ENCODE results near the gene CPA2. TPM values are rescaled to one million over a fixed set of nuclear protein-coding genes. Genes with fewer than 3 reads are reported as not detected.

The CPA2 gene
- total RNA-seq, 4 donors from 2014 or later, result 1.5 to 2.2 TPM; not detected in 2

DNA sequence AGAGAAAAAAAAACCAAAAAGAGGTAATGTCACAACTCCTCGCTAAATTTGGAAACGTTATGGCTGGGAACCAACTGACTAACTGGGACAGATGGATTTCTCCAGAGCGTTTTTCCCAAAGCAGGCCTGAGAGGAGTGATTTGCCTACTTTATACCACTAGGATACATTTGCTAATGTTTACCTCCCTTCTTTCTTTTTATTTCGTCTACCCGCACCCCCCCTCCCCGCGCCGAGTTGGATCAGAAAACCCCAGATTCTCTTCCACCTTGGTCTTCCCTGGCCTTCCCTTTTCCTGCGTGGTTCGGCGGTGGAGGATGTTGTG, 7.2 kb downstream of the CPA2 start:
- Histone ChIP-seq H3K4me3 (no peak overlapping the region), H3K27me3 (no peaks in the 10 kb centered on the region), H3K9me3 (no peaks in the 10 kb centered on the region), H3K27ac (no peak overlapping the region), H3K36me3 (no peaks in the 10 kb centered on the region), H3K4me1 (peaks cover 0 to 48% (median 0%) of the 10 kb centered on the region in 4 donors)
- DNase-seq (ENCODE audit: low spot score in 2 of 2), result peak in 1 of 2 donors; percentile 61
- TF ChIP-seq, protein P1, sequence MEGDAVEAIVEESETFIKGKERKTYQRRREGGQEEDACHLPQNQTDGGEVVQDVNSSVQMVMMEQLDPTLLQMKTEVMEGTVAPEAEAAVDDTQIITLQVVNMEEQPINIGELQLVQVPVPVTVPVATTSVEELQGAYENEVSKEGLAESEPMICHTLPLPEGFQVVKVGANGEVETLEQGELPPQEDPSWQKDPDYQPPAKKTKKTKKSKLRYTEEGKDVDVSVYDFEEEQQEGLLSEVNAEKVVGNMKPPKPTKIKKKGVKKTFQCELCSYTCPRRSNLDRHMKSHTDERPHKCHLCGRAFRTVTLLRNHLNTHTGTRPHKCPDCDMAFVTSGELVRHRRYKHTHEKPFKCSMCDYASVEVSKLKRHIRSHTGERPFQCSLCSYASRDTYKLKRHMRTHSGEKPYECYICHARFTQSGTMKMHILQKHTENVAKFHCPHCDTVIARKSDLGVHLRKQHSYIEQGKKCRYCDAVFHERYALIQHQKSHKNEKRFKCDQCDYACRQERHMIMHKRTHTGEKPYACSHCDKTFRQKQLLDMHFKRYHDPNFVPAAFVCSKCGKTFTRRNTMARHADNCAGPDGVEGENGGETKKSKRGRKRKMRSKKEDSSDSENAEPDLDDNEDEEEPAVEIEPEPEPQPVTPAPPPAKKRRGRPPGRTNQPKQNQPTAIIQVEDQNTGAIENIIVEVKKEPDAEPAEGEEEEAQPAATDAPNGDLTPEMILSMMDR (IDR thresholded peaks at IDR 0.05), result no peak
- peak in 1 of 2 donors; percentile 49 for TF ChIP-seq EP300 (IDR thresholded peaks at IDR 0.05)
- TF ChIP-seq POLR2A (IDR thresholded peaks at IDR 0.05), result no peak
- WGBS, 2 donors, result 37 to 48% methylated on average over 11 of the region's 11 CpGs

DNA sequence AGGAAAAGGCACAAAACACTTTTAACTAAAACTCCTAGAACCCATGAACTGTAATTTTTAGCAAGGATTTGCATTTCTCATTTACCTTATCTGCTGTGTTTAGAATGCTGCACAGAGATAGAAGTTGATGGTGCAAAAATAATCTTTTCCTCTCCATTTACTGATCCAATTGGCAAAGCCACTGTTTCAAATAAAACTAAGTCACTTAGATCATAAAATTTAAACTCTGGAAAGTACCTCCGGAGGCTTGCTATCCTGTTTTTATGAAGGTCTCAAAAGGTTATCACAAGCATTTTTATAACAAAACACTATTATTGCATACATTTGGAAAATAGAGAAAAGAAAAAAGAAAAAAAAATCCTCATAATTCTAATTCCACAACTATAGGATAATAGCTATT, 7.6 kb downstream of the CPA2 start:
- no peaks in the 10 kb centered on the region for H3K9me3 ChIP-seq
- H3K27me3 ChIP-seq, result no peaks in the 10 kb centered on the region
- H3K36me3 ChIP-seq, result no peaks in the 10 kb centered on the region
- no peak overlapping the region for H3K27ac ChIP-seq
- 43 to 44% methylated on average over 1 of the region's 1 CpG for WGBS, 2 donors
- no peak overlapping the region for H3K4me3 ChIP-seq
- H3K4me1 ChIP-seq, result peaks cover 0 to 52% (median 0%) of the 10 kb centered on the region in 4 donors
- TF ChIP-seq EP300 (IDR thresholded peaks at IDR 0.05) (no peak), POLR2A (IDR thresholded peaks at IDR 0.05) (no peak)
- TF ChIP-seq, protein P1 (IDR thresholded peaks at IDR 0.05), result no peak
- no peak for DNase-seq (ENCODE audit: low spot score in 2 of 2)

DNA sequence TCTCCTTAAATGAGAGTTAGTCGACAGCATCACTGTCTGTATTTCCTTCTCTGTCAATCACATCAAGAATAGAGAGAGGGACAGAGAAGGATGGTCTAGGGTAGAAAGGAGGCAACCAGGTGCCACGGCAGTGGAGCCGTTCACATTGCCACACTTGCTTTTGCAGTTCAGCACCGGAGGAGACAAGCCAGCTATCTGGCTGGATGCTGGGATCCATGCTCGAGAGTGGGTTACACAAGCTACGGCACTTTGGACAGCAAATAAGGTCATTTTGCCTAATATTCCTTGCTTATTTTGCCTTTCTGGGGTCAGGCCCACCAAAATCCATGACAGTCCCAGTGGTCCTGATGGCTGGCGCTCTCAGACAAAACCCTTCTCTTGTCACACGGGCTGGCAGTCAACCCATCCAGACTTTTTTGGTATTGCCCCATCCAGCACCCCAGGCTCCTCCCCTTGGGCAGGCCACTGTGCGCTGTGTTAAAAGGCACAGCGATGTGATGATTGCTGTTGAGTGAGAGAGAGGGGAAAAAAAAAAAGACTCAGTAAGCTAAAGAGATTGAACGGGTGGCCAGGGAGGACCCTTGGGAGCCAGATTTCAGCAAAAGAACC, 8.4 kb downstream of the CPA2 start:
- Histone ChIP-seq H3K36me3 (no peaks in the 10 kb centered on the region), H3K4me1 (peaks cover 0 to 55% (median 0%) of the 10 kb centered on the region in 4 donors), H3K27me3 (no peaks in the 10 kb centered on the region), H3K27ac (no peak overlapping the region), H3K4me3 (no peak overlapping the region), H3K9me3 (no peaks in the 10 kb centered on the region)
- TF ChIP-seq EP300 (IDR thresholded peaks at IDR 0.05) (no peak), POLR2A (IDR thresholded peaks at IDR 0.05) (no peak)
- TF ChIP-seq, protein P1 (IDR thresholded peaks at IDR 0.05), result no peak
- 78 to 82% methylated on average over 11 of the region's 11 CpGs for WGBS, 2 donors
- no peak for DNase-seq (ENCODE audit: low spot score in 2 of 2)

DNA sequence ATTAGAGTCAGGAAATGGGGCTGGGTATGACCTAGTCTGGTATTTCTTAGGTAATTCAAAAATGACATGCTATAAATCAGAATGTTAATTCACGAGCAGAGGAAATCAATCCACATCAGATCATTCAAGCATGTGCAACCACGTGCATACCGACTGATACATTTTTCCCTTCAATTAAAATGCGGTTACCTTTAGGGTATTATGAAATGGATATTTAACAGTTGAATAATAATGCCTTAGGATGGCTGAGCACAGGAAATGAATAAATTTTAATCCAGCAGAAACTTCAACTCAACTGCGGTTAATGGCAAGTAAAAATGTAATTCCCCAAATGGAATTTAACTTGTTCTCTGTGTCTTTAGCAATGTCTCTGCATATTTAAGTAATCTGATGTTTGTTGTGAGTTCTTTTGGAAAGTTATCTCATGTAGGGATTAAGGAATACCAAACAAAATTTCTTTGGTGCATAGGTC, 9.2 kb downstream of the CPA2 start:
- Histone ChIP-seq H3K4me1 (peaks cover 0 to 56% (median 0%) of the 10 kb centered on the region in 4 donors), H3K9me3 (no peaks in the 10 kb centered on the region), H3K27me3 (no peaks in the 10 kb centered on the region), H3K27ac (no peak overlapping the region), H3K36me3 (no peaks in the 10 kb centered on the region), H3K4me3 (no peak overlapping the region)
- WGBS, 2 donors, result 77% methylated on average over 5 of the region's 5 CpGs
- no peak for TF ChIP-seq EP300 (IDR thresholded peaks at IDR 0.05)
- TF ChIP-seq, protein P1 (IDR thresholded peaks at IDR 0.05), result no peak
- TF ChIP-seq POLR2A (IDR thresholded peaks at IDR 0.05), result no peak
- DNase-seq (ENCODE audit: low spot score in 2 of 2), result no peak

DNA sequence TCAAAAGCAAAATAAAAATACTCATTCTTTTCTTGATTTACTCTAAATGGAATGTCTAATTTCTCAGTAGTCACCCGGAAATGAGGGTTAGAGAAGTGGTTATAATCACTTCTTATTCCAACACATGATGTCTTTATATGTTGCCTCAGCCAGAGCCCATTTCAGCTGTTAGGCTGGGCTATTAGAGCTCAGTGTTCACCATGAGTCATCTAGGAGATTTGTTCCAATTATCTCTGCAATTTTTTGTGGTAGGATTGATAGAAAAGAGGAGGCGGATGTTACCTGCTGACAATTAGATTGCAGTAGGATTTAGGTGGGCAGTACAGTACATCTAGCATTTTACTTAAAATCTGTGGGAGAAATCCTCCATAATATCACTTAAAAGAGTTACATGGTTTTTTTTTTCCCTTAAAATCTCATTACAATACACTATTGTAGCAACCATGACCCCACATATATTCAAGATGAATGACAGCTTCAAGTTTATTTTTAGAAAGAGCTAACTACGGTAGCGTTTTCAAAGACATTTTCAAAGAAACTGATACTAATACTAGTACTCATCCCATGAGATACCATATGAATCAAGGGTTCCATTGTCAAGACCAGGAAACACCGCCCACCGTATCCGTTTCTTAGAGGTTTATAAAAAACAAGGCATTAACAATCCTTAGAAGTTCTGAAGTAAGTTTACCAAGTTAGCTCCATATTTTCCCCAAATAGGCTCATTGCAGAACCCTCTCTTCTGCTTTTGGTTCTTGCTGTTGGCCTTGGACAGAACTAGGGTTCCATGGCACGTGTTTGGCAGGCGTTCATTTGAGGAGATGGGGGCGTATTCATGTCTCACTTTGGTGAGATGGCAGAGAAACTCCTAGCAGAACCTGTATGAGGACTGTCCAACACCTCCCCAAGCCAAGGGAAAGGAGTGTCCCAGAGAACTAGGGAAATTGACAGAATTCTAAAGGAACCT, 10.4 kb downstream of the CPA2 start:
- Histone ChIP-seq H3K27me3 (no peaks in the 10 kb centered on the region), H3K4me3 (no peak overlapping the region), H3K9me3 (no peaks in the 10 kb centered on the region), H3K4me1 (peaks cover 0 to 53% (median 0%) of the 10 kb centered on the region in 4 donors), H3K27ac (no peak overlapping the region), H3K36me3 (no peaks in the 10 kb centered on the region)
- no peak for DNase-seq (ENCODE audit: low spot score in 2 of 2)
- 61 to 69% methylated on average over 10 of the region's 10 CpGs for WGBS, 2 donors
- TF ChIP-seq POLR2A (IDR thresholded peaks at IDR 0.05), result no peak
- TF ChIP-seq, protein P1 (IDR thresholded peaks at IDR 0.05), result no peak
- TF ChIP-seq EP300 (IDR thresholded peaks at IDR 0.05), result no peak

Data from tibial nerve (tissue), 4 donors.